ENCODE data around the gene MAST2. TPM values are rescaled to one million over a fixed set of nuclear protein-coding genes. Genes with fewer than 3 reads are reported as not detected.

Gene MAST2
- total RNA-seq, 6 donors from 2014 or later, result 16.0 to 77.8 (median 26.4) TPM

DNA sequence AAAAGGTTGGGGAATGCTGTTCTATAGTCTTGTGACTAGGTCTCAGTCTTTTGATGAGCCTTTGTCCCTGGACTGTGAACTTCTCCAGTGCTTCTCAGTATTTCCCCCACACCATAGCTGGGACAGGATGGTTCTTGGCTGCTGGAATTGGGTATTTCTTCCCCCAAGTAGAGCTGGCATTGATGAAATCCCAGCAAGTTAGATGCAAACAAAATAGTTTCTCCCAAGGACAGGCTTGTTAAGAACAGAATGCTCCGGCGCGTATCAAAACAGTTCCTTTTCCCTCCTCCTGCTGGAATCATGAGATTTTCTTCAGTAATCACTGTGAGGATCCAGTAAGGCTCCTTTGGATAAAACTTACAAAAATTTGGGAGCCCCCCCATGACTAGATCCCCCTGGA, 166.5 kb downstream of the MAST2 start:
- WGBS, 2 donors, result 94 to 100% methylated on average over 3 of the region's 3 CpGs
- Histone ChIP-seq H3K4me3 (no peak overlapping the region), H3K4me1 (no peaks in the 10 kb centered on the region), H3K27ac (no peak overlapping the region), H3K36me3 (peaks cover 0 to 5% (median 0%) of the 10 kb centered on the region in 4 donors), H3K27me3 (no peaks in the 10 kb centered on the region), H3K9me3 (no peaks in the 10 kb centered on the region)
- ATAC-seq (ENCODE audit: low FRiP score in 2 of 2), result no peak
- DNase-seq, result no peak
- TF ChIP-seq, protein P1, sequence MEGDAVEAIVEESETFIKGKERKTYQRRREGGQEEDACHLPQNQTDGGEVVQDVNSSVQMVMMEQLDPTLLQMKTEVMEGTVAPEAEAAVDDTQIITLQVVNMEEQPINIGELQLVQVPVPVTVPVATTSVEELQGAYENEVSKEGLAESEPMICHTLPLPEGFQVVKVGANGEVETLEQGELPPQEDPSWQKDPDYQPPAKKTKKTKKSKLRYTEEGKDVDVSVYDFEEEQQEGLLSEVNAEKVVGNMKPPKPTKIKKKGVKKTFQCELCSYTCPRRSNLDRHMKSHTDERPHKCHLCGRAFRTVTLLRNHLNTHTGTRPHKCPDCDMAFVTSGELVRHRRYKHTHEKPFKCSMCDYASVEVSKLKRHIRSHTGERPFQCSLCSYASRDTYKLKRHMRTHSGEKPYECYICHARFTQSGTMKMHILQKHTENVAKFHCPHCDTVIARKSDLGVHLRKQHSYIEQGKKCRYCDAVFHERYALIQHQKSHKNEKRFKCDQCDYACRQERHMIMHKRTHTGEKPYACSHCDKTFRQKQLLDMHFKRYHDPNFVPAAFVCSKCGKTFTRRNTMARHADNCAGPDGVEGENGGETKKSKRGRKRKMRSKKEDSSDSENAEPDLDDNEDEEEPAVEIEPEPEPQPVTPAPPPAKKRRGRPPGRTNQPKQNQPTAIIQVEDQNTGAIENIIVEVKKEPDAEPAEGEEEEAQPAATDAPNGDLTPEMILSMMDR (IDR thresholded peaks at IDR 0.05), result no peak
- no peak for TF ChIP-seq POLR2AphosphoS5 (IDR thresholded peaks at IDR 0.05)
- no peak for TF ChIP-seq POLR2A (IDR thresholded peaks at IDR 0.05)
- TF ChIP-seq EP300 (IDR thresholded peaks at IDR 0.05), result no peak

DNA sequence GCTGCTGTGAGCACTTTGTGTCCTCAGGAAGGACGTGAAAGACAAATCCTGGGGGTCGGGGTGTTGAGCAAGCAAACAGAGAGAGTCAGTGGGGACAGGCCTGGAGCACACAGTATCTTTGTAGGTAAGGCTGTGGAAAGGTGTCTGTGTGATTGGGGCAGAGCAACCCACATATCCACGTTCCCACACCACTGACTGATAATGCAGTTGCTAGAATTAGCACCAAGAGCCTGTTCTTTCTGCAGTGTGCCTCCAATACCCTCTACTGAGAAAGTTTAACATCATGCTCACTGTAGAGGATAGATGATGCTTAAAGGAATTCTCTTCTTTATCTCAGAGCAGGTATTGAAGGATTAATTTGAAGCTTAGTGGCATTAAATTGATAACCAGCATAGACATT, 167.9 kb downstream of the MAST2 start:
- no peak overlapping the region for H3K4me3 ChIP-seq
- DNase-seq (no peak), ATAC-seq (ENCODE audit: low FRiP score in 2 of 2) (no peak)
- WGBS, 2 donors, result 95 to 96% methylated on average over 3 of the region's 3 CpGs
- H3K27me3 ChIP-seq, result no peaks in the 10 kb centered on the region
- H3K9me3 ChIP-seq, result no peaks in the 10 kb centered on the region
- peaks cover 0 to 5% (median 0%) of the 10 kb centered on the region in 4 donors for H3K36me3 ChIP-seq
- no peaks in the 10 kb centered on the region for H3K4me1 ChIP-seq
- TF ChIP-seq POLR2A (IDR thresholded peaks at IDR 0.05) (no peak), EP300 (IDR thresholded peaks at IDR 0.05) (no peak), POLR2AphosphoS5 (IDR thresholded peaks at IDR 0.05) (no peak)
- TF ChIP-seq, protein P1 (IDR thresholded peaks at IDR 0.05), result no peak
- H3K27ac ChIP-seq, result no peak overlapping the region

DNA sequence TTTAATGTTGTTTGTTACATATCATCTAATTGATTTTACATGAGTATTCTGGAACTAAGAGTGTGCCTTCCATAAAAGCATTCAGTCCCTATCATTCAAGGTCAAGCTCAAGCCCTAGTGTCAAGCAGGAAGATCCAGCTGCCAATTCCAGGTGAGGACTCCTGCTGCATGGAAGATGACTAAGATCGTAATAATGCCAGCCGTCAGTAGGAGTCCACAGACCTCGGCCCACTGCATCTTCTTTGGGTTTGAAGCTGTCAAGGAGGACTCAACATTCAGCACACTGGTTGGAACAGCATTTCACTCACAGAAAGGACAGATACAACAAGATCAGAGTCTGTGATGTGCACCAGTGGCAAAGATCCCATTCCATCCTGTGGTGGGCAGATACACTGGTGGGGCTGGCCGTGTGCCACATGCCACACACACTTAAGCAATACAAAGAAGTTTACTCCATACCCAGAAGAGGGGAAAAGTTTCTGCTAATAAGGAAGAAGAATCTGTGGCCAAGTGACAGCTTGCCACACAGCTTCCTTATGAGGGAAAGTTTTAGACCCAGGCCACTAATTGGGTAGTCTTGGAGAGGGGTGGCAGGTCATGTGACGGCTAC, 168.6 kb downstream of the MAST2 start:
- Histone ChIP-seq H3K27me3 (no peaks in the 10 kb centered on the region), H3K4me1 (no peaks in the 10 kb centered on the region), H3K36me3 (peaks cover 0 to 5% (median 0%) of the 10 kb centered on the region in 4 donors), H3K27ac (no peak overlapping the region), H3K4me3 (no peak overlapping the region), H3K9me3 (no peaks in the 10 kb centered on the region)
- DNase-seq (no peak), ATAC-seq (ENCODE audit: low FRiP score in 2 of 2) (no peak)
- WGBS, 2 donors, result 73 to 84% methylated on average over 2 to 5 of the region's 5 CpGs
- TF ChIP-seq POLR2AphosphoS5 (IDR thresholded peaks at IDR 0.05), result peak in 1 of 2 donors; percentile 4
- TF ChIP-seq EP300 (IDR thresholded peaks at IDR 0.05), result no peak
- TF ChIP-seq, protein P1 (IDR thresholded peaks at IDR 0.05), result no peak
- TF ChIP-seq POLR2A (IDR thresholded peaks at IDR 0.05), result no peak

DNA sequence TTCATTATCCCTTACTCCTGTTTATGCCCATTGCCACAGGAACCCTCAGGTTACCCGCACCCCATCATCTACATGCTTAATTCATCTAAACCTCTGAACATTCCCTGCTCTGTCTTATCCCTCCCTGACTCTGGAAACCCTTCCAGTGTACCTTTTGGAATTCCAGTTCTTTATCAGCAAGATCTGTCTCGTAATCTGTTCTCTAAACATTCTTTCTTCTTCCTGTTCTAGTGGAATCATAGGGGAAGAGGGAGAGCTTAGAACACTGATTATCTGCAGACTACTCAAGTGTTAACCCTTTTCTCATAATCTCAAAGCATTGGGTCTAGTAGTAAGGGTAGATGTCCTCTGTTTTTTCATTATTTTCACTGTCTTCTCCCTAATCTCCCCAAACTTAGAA, 169.2 kb downstream of the MAST2 start:
- DNase-seq, result no peak
- no peak overlapping the region for H3K4me3 ChIP-seq
- H3K9me3 ChIP-seq, result no peaks in the 10 kb centered on the region
- no peak for ATAC-seq (ENCODE audit: low FRiP score in 2 of 2)
- H3K27ac ChIP-seq, result no peak overlapping the region
- peaks cover 0 to 5% (median 0%) of the 10 kb centered on the region in 4 donors for H3K36me3 ChIP-seq
- H3K4me1 ChIP-seq, result no peaks in the 10 kb centered on the region
- H3K27me3 ChIP-seq, result no peaks in the 10 kb centered on the region
- TF ChIP-seq, protein P1 (IDR thresholded peaks at IDR 0.05), result no peak
- TF ChIP-seq EP300 (IDR thresholded peaks at IDR 0.05) (no peak), POLR2A (IDR thresholded peaks at IDR 0.05) (no peak), POLR2AphosphoS5 (IDR thresholded peaks at IDR 0.05) (no peak)
- WGBS, 2 donors, result 76 to 85% methylated on average over 2 of the region's 2 CpGs

DNA sequence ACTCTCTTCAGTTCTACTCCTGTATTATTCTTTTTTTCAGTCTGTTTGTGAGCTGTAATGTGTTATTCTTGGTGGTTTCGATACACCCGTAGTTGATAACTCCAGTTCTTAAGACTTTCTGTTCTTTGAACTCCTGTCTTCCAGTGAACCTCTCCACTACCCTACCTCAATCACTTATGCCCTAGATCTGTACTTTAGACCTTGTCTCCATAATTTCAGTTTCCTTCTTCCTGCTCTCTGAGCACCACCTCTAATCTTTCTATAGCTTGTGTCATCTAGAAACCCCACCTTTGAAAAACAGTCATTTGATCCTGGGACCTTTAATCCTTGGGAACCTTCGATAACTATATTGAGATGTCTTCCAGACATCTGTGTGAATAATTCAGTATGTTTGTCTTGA, 169.7 kb downstream of the MAST2 start:
- no peak overlapping the region for H3K4me3 ChIP-seq
- H3K27ac ChIP-seq, result no peak overlapping the region
- DNase-seq (no peak), ATAC-seq (ENCODE audit: low FRiP score in 2 of 2) (no peak)
- no peaks in the 10 kb centered on the region for H3K9me3 ChIP-seq
- H3K4me1 ChIP-seq, result no peaks in the 10 kb centered on the region
- 97 to 98% methylated on average over 3 of the region's 3 CpGs for WGBS, 2 donors
- H3K36me3 ChIP-seq, result peaks cover 0 to 5% (median 0%) of the 10 kb centered on the region in 4 donors
- H3K27me3 ChIP-seq, result no peaks in the 10 kb centered on the region
- TF ChIP-seq, protein P1 (IDR thresholded peaks at IDR 0.05), result no peak
- TF ChIP-seq EP300 (IDR thresholded peaks at IDR 0.05), result no peak
- no peak for TF ChIP-seq POLR2A (IDR thresholded peaks at IDR 0.05)
- TF ChIP-seq POLR2AphosphoS5 (IDR thresholded peaks at IDR 0.05), result no peak

Data from upper lobe of left lung (tissue), 6 donors.